Cerebellar nuclear complex (tissue), 1 donor: Measurements from ENCODE around the gene RBP7.
"Not testable (repeated sequence)": the region's sequence is repeated elsewhere in the genome, so short reads cannot be mapped to it uniquely, and the experiment has no call there.

ENCODE experiments used
- DNase-seq, 2 experiments: peaks; one replicate each; lab custom pipeline; 2025; lab: John Stamatoyannopoulos, UW

RBP7 gene

GRCh38 chr1:9996624-9997582 lies at the start of gene RBP7:
RBP7 (plus strand) TSS chr1:9997228; CDS start chr1:9997259, 31 bp downstream.
- DNase-seq, result no peak

GRCh38 chr1:9957726-9958125 lies 39.3 kb upstream of the RBP7 start:
- DNase-seq, result no peak

GRCh38 chr1:9960011-9960410 lies 37.0 kb upstream of the RBP7 start:
- no peak for DNase-seq

- no peak for DNase-seq
Measured at GRCh38 chr1:9960706-9961562, 36.1 kb upstream of the RBP7 start.

GRCh38 chr1:9984253-9984652 lies 12.8 kb upstream of the RBP7 start:
- no peak for DNase-seq

GRCh38 chr1:9985001-9985400 lies 12.0 kb upstream of the RBP7 start:
- DNase-seq, result no peak

GRCh38 chr1:9989773-9990172 lies 7.3 kb upstream of the RBP7 start:
- no peak for DNase-seq

GRCh38 chr1:9990944-9991343 lies 6.1 kb upstream of the RBP7 start:
- DNase-seq, result no peak

- DNase-seq, result no peak
Measured at GRCh38 chr1:9992910-9993309, 4.1 kb upstream of the RBP7 start.

- no peak for DNase-seq
Measured at GRCh38 chr1:9993561-9994075, 3.4 kb upstream of the RBP7 start.

- no peak for DNase-seq
Measured at GRCh38 chr1:10001016-10001665, 4.1 kb downstream of the RBP7 start.

GRCh38 chr1:10005248-10005647 lies 8.2 kb downstream of the RBP7 start:
- not testable (repeated sequence) for DNase-seq

- DNase-seq, result no peak
Measured at GRCh38 chr1:10007169-10007568, 10.1 kb downstream of the RBP7 start.

- no peak for DNase-seq
Measured at GRCh38 chr1:10014016-10014415, 17.0 kb downstream of the RBP7 start.

- no peak for DNase-seq
Measured at GRCh38 chr1:10019561-10019960, 22.5 kb downstream of the RBP7 start.

- no peak for DNase-seq
Measured at GRCh38 chr1:10020086-10020485, 23.1 kb downstream of the RBP7 start.

GRCh38 chr1:10020678-10021077 lies 23.6 kb downstream of the RBP7 start:
- DNase-seq, result not testable (repeated sequence)

- DNase-seq, result not testable (repeated sequence)
Measured at GRCh38 chr1:10021992-10022391, 25.0 kb downstream of the RBP7 start.

GRCh38 chr1:10022656-10023055 lies 25.6 kb downstream of the RBP7 start:
- no peak for DNase-seq

GRCh38 chr1:10025354-10025753 lies 28.3 kb downstream of the RBP7 start:
- no peak for DNase-seq

- DNase-seq, result no peak
Measured at GRCh38 chr1:10027027-10027426, 30.0 kb downstream of the RBP7 start.

GRCh38 chr1:10028956-10029500 lies 32.0 kb downstream of the RBP7 start:
- not testable (repeated sequence) for DNase-seq
